NT2/D1 (cell line): ENCODE results near the gene LRG1.

Source experiments
- SUZ12 ChIP-seq: IDR thresholded peaks from 2 replicates; pipeline ENCODE4 v1.6.1; 2011; ENCODE audit not compliant: insufficient read length, insufficient read depth; ENCODE audit errors: extremely low read depth
- YY1 ChIP-seq: IDR thresholded peaks from 2 replicates; pipeline ENCODE4 v1.6.1; 2011; ENCODE audit not compliant: insufficient read length, insufficient read depth
- ZNF274 ChIP-seq: IDR thresholded peaks from 2 replicates; pipeline ENCODE4 v1.6.1; 2011; ENCODE audit warnings: mild to moderate bottlenecking, low read depth, low read length

DNA sequence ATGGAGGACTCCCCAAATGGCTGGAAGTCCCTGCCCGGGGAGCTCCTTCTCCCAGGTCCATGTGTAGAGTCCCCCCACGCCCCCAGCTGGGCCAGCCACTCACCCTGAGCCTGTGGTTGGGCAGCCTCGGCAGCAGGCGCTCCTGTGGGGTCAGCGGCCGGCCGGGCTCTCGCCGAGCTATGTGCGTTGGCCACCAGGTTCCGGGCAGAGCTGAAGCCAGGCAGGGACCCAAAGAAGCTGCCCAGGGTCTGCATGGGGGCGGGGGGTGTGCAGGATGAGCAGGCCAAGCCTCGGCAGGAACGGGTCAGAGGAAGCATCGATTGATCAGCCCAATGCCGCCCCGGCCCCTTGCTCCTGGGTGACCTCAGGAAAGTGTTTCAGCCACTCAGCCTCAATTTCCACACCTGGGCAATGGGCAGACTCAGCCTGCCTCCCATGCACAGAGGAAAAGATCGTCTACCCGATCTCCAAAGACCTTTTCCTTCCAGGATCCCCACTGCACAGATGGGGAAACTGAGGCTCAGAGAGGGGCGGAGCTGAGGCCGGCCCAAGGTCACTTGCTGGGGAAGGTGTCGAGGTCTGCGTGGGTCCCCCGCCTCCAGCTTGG lies 22.3 kb downstream of the LRG1 start:
- no peak for TF ChIP-seq YY1
- no peak for TF ChIP-seq ZNF274
- no peak for TF ChIP-seq SUZ12
